Glomerular visceral epithelial cell (primary cell): ENCODE data around the gene PSMB7.

ENCODE experiments used
- DNase-seq: peaks from one replicate; pipeline ENCODE4 v3.0.0-alpha.2; 2016; ENCODE audit errors: extremely low spot score

The PSMB7 gene

GRCh38 chr9:124415102-124415851, at the start of gene PSMB7:
PSMB7 (minus strand) TSS chr9:124415442; CDS start chr9:124415425, 17 bp downstream.
- DNase-seq, result peak; percentile 97

- no peak for DNase-seq
Measured at GRCh38 chr9:124462739-124463138, 47.5 kb upstream of the PSMB7 start.

- no peak for DNase-seq
Measured at GRCh38 chr9:124458441-124458840, 43.2 kb upstream of the PSMB7 start.

GRCh38 chr9:124457887-124458431, 42.7 kb upstream of the PSMB7 start:
- no peak for DNase-seq

- DNase-seq, result no peak
Measured at GRCh38 chr9:124457079-124457886, 42.0 kb upstream of the PSMB7 start.

- DNase-seq, result no peak
Measured at GRCh38 chr9:124456341-124457078, 41.3 kb upstream of the PSMB7 start.

- no peak for DNase-seq
Measured at GRCh38 chr9:124455820-124456219, 40.6 kb upstream of the PSMB7 start.

GRCh38 chr9:124454791-124455443, 39.7 kb upstream of the PSMB7 start:
- DNase-seq, result no peak

GRCh38 chr9:124454296-124454695, 39.1 kb upstream of the PSMB7 start:
- DNase-seq, result no peak

- no peak for DNase-seq
Measured at GRCh38 chr9:124453586-124454191, 38.4 kb upstream of the PSMB7 start.

GRCh38 chr9:124452841-124453585, 37.8 kb upstream of the PSMB7 start:
- no peak for DNase-seq

GRCh38 chr9:124452326-124452725, 37.1 kb upstream of the PSMB7 start:
- no peak for DNase-seq

GRCh38 chr9:124450931-124451661, 35.9 kb upstream of the PSMB7 start:
- no peak for DNase-seq

GRCh38 chr9:124450241-124450924, 35.1 kb upstream of the PSMB7 start, which contains the start of gene ADGRD2:
ADGRD2 (plus strand) TSS chr9:124450451; CDS start chr9:124451667, 1,216 bp downstream.
- DNase-seq, result peak; percentile 12

GRCh38 chr9:124449381-124450151, 34.3 kb upstream of the PSMB7 start:
- no peak for DNase-seq

GRCh38 chr9:124448019-124448418, 32.8 kb upstream of the PSMB7 start:
- no peak for DNase-seq

- DNase-seq, result no peak
Measured at GRCh38 chr9:124447297-124447661, 32.0 kb upstream of the PSMB7 start.

- DNase-seq, result no peak
Measured at GRCh38 chr9:124444166-124444565, 28.9 kb upstream of the PSMB7 start.
